AG04449 (cell line): Measurements from ENCODE around the gene FAM237B.

Source experiments
- CTCF ChIA-PET: fragments of 350-600 bp; formaldehyde crosslinking; extraction: SDS; loops from one replicate; lab custom pipeline; 2021; ENCODE audit warnings: antibody characterized with exemption; lab: Yijun Ruan, JAX
- POLR2A ChIA-PET: fragments of 400-600, 350-600 bp; formaldehyde crosslinking; extraction: SDS; loops from one replicate; lab custom pipeline; 2020; ENCODE audit warnings: antibody characterized with exemption, inconsistent platforms; lab: Yijun Ruan, JAX
- DNase-seq: peaks from one replicate; pipeline ENCODE4 v3.0.0-alpha.2; 2010; ENCODE audit warnings: low read depth, low spot score
- H3K4me3 ChIP-seq: 2 replicates; pipeline ENCODE4 v1.5.1; 2011; ENCODE audit warnings: low read depth, mild to moderate bottlenecking, control low read depth, low read length
- TF ChIP-seq, protein P1 (sequence below): IDR thresholded peaks from one replicate; pipeline ENCODE4 v1.5.1; 2011; ENCODE audit warnings: mild to moderate bottlenecking, moderate library complexity, low read length, control low read depth, inconsistent platforms; ENCODE audit not compliant: insufficient read depth; ENCODE audit errors: missing control alignments

FAM237B gene

DNA sequence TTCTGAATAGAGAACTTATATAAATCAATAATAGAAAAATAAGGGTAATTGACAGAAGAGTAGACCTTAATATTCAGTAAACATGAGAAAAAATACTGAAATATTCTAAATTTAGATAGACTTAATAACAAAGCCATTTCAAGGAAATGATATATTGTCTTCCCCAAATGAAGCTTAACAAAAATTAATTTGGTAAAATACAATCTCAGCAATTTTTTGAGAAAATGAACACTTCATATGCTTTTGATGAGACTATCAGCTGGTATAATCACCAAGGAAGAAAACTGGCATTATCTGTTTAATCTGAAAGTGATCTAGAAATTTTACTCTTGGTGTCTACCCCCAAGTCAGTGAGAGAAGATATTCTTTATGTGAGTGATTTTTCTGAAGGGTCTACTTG lies 1.7 kb upstream of the FAM237B start:
- ChIA-PET CTCF (interaction anchor here (1.2 to 1.9 kb wide), 2 partner anchors 11 to 105 kb away, joined by 3 to 8 read pairs; no protein-coding TSS in a partner anchor), POLR2A (no interaction called here)

GRCh38 chr7:90320418-90320800 lies 695 bp downstream of the FAM237B start:
- ChIA-PET CTCF (interaction anchor here (0.6 to 1.4 kb wide), 4 partner anchors 9 to 108 kb away, joined by 3 to 4 read pairs (median 4); partner anchors contain the start of gene GTPBP10), POLR2A (no interaction called here)
- DNase-seq: no peak
- no peak overlapping the region for H3K4me3 ChIP-seq
- TF ChIP-seq, protein P1, sequence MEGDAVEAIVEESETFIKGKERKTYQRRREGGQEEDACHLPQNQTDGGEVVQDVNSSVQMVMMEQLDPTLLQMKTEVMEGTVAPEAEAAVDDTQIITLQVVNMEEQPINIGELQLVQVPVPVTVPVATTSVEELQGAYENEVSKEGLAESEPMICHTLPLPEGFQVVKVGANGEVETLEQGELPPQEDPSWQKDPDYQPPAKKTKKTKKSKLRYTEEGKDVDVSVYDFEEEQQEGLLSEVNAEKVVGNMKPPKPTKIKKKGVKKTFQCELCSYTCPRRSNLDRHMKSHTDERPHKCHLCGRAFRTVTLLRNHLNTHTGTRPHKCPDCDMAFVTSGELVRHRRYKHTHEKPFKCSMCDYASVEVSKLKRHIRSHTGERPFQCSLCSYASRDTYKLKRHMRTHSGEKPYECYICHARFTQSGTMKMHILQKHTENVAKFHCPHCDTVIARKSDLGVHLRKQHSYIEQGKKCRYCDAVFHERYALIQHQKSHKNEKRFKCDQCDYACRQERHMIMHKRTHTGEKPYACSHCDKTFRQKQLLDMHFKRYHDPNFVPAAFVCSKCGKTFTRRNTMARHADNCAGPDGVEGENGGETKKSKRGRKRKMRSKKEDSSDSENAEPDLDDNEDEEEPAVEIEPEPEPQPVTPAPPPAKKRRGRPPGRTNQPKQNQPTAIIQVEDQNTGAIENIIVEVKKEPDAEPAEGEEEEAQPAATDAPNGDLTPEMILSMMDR: no peak

More for the DNA sequence above, 1.7 kb upstream of the FAM237B start:
- H3K4me3 ChIP-seq: no peak overlapping the region
- TF ChIP-seq, protein P1: no peak
- DNase-seq: no peak

- TF ChIP-seq, protein P1: no peak
- POLR2A ChIA-PET: no interaction called here
- CTCF ChIA-PET: interaction anchor here (1.0 to 1.4 kb wide), 2 partner anchors 8 to 26 kb away, joined by 4 read pairs; partner anchors contain the start of gene GTPBP10
- H3K4me3 ChIP-seq: no peak overlapping the region
- no peak for DNase-seq
Measured at GRCh38 chr7:90320014-90320413, 1.1 kb downstream of the FAM237B start.

DNA sequence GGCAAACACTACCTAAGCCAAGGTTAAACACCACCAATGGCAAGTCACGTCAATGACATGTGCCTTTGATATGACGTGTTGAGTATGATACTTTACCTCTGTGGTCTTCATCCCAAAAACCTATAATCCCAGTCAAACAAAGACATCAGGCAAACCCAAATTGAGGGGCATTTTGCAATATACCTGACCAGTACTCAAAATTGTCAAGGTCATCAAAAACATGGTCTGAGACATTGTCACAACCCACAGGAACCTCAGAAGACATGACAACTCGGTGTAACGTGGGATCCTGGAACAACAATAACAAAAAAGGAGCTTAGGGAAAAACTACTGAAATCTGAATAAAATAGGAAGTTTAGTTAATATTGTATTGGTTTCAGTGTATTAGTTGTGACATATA lies 7.2 kb downstream of the FAM237B start:
- no peak for DNase-seq
- CTCF ChIA-PET: interaction anchor here (1.3 to 5.0 kb wide), 5 partner anchors 9 to 118 kb away, joined by 5 to 42 read pairs (median 7); no protein-coding TSS in a partner anchor
- POLR2A ChIA-PET: no interaction called here
- TF ChIP-seq, protein P1: no peak
- no peak overlapping the region for H3K4me3 ChIP-seq

DNA sequence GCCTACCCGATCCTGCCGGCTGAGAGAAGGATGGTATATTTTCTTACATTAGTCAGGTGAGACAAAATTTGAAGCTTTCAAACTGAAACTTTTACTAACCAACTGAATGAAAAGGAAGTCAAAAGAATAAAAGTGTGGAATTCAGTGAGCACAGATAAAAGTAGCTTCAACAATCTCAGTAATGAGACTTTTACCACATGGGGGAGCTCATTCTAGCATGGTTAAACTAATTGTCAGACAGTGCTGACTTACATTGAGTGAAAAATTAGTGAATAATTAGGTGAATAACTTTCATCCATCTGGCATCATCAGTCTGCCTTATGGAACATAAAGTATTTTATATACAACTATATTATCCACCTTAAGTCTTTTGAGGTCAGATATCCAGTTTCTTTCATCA lies 8.4 kb downstream of the FAM237B start:
- DNase-seq: no peak
- TF ChIP-seq, protein P1: peak; percentile 16

GRCh38 chr7:90311175-90311574 lies 9.9 kb downstream of the FAM237B start:
- POLR2A ChIA-PET: no interaction called here

More for the DNA sequence above, 8.4 kb downstream of the FAM237B start:
- ChIA-PET CTCF (interaction anchor here (0.6 to 5.0 kb wide), 16 partner anchors 9 to 119 kb away, joined by 3 to 42 read pairs (median 6); no protein-coding TSS in a partner anchor), POLR2A (no interaction called here)
- no peak overlapping the region for H3K4me3 ChIP-seq

More at GRCh38 chr7:90311175-90311574, 9.9 kb downstream of the FAM237B start:
- CTCF ChIA-PET: interaction anchor here (1.0 to 5.0 kb wide), 11 partner anchors 10 to 157 kb away, joined by 3 to 42 read pairs (median 4); partner anchors contain the start of genes FAM237B, GTPBP10 and STEAP1
- no peak for DNase-seq
- H3K4me3 ChIP-seq: no peak overlapping the region
- TF ChIP-seq, protein P1: no peak
